ENCODE results near the gene PPP6C.
"Not testable (repeated sequence)": the region's sequence is repeated elsewhere in the genome, so short reads cannot be mapped to it uniquely, and the experiment has no call there.

PPP6C gene

GRCh38 chr9:125142560-125143376, 46.8 kb downstream of the PPP6C start:
- DNase-seq (ENCODE audit: low read depth in 2 of 2) = no peak

- DNase-seq (ENCODE audit: low read depth in 2 of 2) = no peak
Measured at GRCh38 chr9:125141751-125142150, 47.9 kb downstream of the PPP6C start.

- no peak for DNase-seq (ENCODE audit: low read depth in 2 of 2)
Measured at GRCh38 chr9:125141251-125141650, 48.4 kb downstream of the PPP6C start.

- DNase-seq (ENCODE audit: low read depth in 2 of 2) = no peak
Measured at GRCh38 chr9:125140576-125140975, 49.0 kb downstream of the PPP6C start.

- DNase-seq (ENCODE audit: low read depth in 2 of 2) = no peak
Measured at GRCh38 chr9:125137200-125137599, 52.4 kb downstream of the PPP6C start.

GRCh38 chr9:125134976-125135375, 54.6 kb downstream of the PPP6C start:
- DNase-seq (ENCODE audit: low read depth in 2 of 2) = no peak

GRCh38 chr9:125133403-125134329, 55.9 kb downstream of the PPP6C start:
- DNase-seq (ENCODE audit: low read depth in 2 of 2) = no peak

GRCh38 chr9:125131778-125132177, 57.8 kb downstream of the PPP6C start:
- DNase-seq (ENCODE audit: low read depth in 2 of 2) = no peak

GRCh38 chr9:125126019-125126746, 63.4 kb downstream of the PPP6C start:
- DNase-seq (ENCODE audit: low read depth in 2 of 2) = peak; percentile 69 to 71

- no peak for DNase-seq (ENCODE audit: low read depth in 2 of 2)
Measured at GRCh38 chr9:125125523-125125922, 64.1 kb downstream of the PPP6C start.

- DNase-seq (ENCODE audit: low read depth in 2 of 2) = no peak
Measured at GRCh38 chr9:125121146-125121545, 68.5 kb downstream of the PPP6C start.

GRCh38 chr9:125119643-125120286, 69.8 kb downstream of the PPP6C start:
- no peak for DNase-seq (ENCODE audit: low read depth in 2 of 2)

- not testable (repeated sequence) for DNase-seq (ENCODE audit: low read depth in 2 of 2)
Measured at GRCh38 chr9:125118696-125119095, 70.9 kb downstream of the PPP6C start.

- DNase-seq (ENCODE audit: low read depth in 2 of 2) = not testable (repeated sequence)
Measured at GRCh38 chr9:125114503-125114902, 75.1 kb downstream of the PPP6C start.

- no peak for DNase-seq (ENCODE audit: low read depth in 2 of 2)
Measured at GRCh38 chr9:125110464-125110863, 79.1 kb downstream of the PPP6C start.

- not testable (repeated sequence) for DNase-seq (ENCODE audit: low read depth in 2 of 2)
Measured at GRCh38 chr9:125108541-125108940, 81.1 kb downstream of the PPP6C start.

GRCh38 chr9:125106285-125106893, 83.2 kb downstream of the PPP6C start:
- DNase-seq (ENCODE audit: low read depth in 2 of 2) = no peak

GRCh38 chr9:125103770-125104460, 85.7 kb downstream of the PPP6C start:
- no peak for DNase-seq (ENCODE audit: low read depth in 2 of 2)

- DNase-seq (ENCODE audit: low read depth in 2 of 2) = no peak
Measured at GRCh38 chr9:125103021-125103420, 86.6 kb downstream of the PPP6C start.

GRCh38 chr9:125100822-125101221, 88.8 kb downstream of the PPP6C start:
- DNase-seq (ENCODE audit: low read depth in 2 of 2) = no peak

Data from stimulated activated CD8-positive, alpha-beta memory T cell treated with anti-CD3 and anti-CD28 coated beads, Interleukin-15, amount 100 ng/mL, for 48 hours (primary cell).